GM12878 (cell line): ENCODE data around the gene AFF2.

ENCODE experiments used
- ASH2L ChIP-seq: fragments of 300-600, 200-600 bp; sonication (generic); IDR thresholded peaks from 2 replicates; pipeline ENCODE4 v1.6.1; 2017; ENCODE audit warnings: low read depth, mild to moderate bottlenecking, borderline replicate concordance
- BRCA1 ChIP-seq: IDR thresholded peaks from 2 replicates; pipeline ENCODE4 v1.6.1; 2011; ENCODE audit warnings: low read depth, low read length, improper control_type of control experiment
- CREB1 ChIP-seq: IDR thresholded peaks from 2 replicates; pipeline ENCODE4 v1.6.1; 2012; ENCODE audit warnings: low read depth, mild to moderate bottlenecking, inconsistent platforms
- PKNOX1 ChIP-seq: fragments of 450-650 bp; IDR thresholded peaks from 2 replicates; pipeline ENCODE4 v1.6.1; 2016; ENCODE audit warnings: mild to moderate bottlenecking
- POLR2A ChIP-seq: IDR thresholded peaks from 2 replicates; pipeline ENCODE4 v1.6.1; 2011; ENCODE audit warnings: low read depth, mild to moderate bottlenecking, low read length
- YY1 ChIP-seq: IDR thresholded peaks from 2 replicates; pipeline ENCODE4 v1.6.1; 2011; ENCODE audit warnings: low read depth, mild to moderate bottlenecking, low read length
- ZNF24 ChIP-seq: fragments of 450-650 bp; IDR thresholded peaks from 2 replicates; pipeline ENCODE4 v1.6.1; 2017; ENCODE audit warnings: antibody characterized with exemption, mild to moderate bottlenecking
- ZNF274 ChIP-seq: IDR thresholded peaks from one replicate; pipeline ENCODE4 v1.8.0; 2011; ENCODE audit not compliant: insufficient read length, insufficient read depth
- TF ChIP-seq, protein P1 (sequence below), 3 experiments: IDR thresholded peaks in 2 of 3; conservative IDR thresholded peaks in 1 of 3; 2 replicates each; pipeline ENCODE4 v1.5.1; 2011; ENCODE audit warnings: low read depth in 3 of 3, low read length in 3 of 3, mild to moderate bottlenecking in 3 of 3, control low read depth in 2 of 3, moderate library complexity in 2 of 3, inconsistent platforms in 1 of 3, mixed read lengths in 1 of 3; ENCODE audit not compliant: control insufficient read depth in 2 of 3, insufficient read depth in 1 of 3; ENCODE audit errors: extremely low read depth in 1 of 3

- no peak for TF ChIP-seq POLR2A
- TF ChIP-seq ASH2L, result no peak
- TF ChIP-seq PKNOX1, result no peak
- TF ChIP-seq CREB1, result no peak
- TF ChIP-seq ZNF274, result no peak
- TF ChIP-seq, protein P1, sequence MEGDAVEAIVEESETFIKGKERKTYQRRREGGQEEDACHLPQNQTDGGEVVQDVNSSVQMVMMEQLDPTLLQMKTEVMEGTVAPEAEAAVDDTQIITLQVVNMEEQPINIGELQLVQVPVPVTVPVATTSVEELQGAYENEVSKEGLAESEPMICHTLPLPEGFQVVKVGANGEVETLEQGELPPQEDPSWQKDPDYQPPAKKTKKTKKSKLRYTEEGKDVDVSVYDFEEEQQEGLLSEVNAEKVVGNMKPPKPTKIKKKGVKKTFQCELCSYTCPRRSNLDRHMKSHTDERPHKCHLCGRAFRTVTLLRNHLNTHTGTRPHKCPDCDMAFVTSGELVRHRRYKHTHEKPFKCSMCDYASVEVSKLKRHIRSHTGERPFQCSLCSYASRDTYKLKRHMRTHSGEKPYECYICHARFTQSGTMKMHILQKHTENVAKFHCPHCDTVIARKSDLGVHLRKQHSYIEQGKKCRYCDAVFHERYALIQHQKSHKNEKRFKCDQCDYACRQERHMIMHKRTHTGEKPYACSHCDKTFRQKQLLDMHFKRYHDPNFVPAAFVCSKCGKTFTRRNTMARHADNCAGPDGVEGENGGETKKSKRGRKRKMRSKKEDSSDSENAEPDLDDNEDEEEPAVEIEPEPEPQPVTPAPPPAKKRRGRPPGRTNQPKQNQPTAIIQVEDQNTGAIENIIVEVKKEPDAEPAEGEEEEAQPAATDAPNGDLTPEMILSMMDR (IDR thresholded peaks at IDR 0.05 in 2 of 3, conservative IDR thresholded peaks at IDR 0.05 in 1 of 3; ENCODE audit: control insufficient read depth in 2 of 3, extremely low read depth in 1 of 3, insufficient read depth in 1 of 3, low read depth in 3 of 3, low read length in 3 of 3), result no peak
- TF ChIP-seq ZNF24, result no peak
- no peak for TF ChIP-seq BRCA1
- TF ChIP-seq YY1, result no peak
Observed at GRCh38 chrX:148613636-148614035, 113.2 kb downstream of the AFF2 start.
